Stimulated activated CD8-positive, alpha-beta memory T cell treated with anti-CD3 and anti-CD28 coated beads, Interleukin-12 subunit alpha, Interleukin-12 subunit beta, amount 100 ng/mL, for 24 hours (primary cell): Measurements from ENCODE around the gene UBXN11.
A peak's percentile ranks its signal among the peaks of the same experiment; 100 is the strongest.

ENCODE experiments used
- DNase-seq: peaks from one replicate; pipeline ENCODE4 v3.0.0-alpha.2; 2020; ENCODE audit errors: extremely low read depth

UBXN11 gene

GRCh38 chr1:26268290-26269197 is 37.9 kb downstream of the UBXN11 start:
- no peak for DNase-seq

DNA sequence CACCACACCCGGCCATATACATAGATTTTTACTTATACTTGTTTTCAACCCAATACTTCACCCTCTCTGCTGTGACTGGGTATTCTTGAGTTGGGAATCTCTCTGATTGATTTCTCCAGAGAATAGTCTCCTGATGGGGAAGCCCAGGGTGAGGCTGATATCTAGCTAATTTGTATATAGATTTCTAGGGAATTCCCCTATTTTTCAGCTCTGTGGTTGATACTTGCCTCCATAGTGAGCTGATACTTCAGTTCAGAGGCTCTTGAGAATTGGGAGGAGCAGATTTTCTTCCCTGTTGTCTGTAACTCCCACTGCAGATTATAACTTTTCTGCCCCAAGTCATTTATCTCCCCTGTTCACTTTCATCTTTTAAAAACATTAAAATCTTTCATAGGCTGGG is 41.0 kb downstream of the UBXN11 start:
- no peak for DNase-seq

- no peak for DNase-seq
These were observed 43.2 kb downstream of the UBXN11 start for GRCh38 chr1:26263212-26263611.

GRCh38 chr1:26259578-26259977 is 46.9 kb downstream of the UBXN11 start:
- no peak for DNase-seq

DNA sequence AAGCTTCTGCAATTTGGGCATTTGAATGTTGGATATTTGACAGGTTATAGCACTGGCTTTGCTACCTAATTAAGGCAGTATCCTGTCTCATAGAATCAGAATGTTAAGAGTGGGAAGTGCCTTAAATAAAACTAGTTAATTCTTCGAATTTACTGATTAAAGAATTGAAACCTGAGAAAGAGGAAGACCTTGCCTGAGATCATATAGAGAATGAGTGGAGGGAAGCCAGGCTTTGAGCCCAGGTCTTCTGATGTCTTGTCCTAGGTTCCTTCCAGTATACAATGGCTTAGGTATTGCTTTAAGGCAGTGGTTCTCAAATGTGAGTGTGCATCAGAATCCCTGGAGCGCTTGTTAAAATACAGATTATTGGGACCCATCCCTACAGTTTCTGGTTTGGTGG is 47.4 kb downstream of the UBXN11 start:
- no peak for DNase-seq

GRCh38 chr1:26257222-26257621 is 49.2 kb downstream of the UBXN11 start:
- DNase-seq, result no peak

DNA sequence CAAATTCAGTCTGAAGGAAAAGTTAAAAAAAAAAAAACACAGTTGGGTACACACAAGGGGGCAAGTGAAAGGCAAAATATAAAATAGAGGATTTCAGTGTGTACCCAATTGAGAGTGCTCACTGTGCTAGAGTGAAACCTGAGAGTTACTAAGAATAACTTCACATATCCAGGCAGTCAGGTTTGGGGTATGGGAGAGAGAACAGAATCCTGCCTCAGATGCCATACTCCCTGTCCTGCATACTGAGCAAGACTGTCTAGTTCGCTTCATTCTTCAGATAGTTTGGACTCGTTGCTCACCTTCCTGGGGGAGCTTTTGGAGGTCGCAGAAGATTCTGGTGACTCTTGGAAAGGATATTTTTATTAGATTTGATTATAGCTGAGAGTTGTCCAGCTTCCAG is 52.0 kb downstream of the UBXN11 start:
- DNase-seq, result no peak

DNA sequence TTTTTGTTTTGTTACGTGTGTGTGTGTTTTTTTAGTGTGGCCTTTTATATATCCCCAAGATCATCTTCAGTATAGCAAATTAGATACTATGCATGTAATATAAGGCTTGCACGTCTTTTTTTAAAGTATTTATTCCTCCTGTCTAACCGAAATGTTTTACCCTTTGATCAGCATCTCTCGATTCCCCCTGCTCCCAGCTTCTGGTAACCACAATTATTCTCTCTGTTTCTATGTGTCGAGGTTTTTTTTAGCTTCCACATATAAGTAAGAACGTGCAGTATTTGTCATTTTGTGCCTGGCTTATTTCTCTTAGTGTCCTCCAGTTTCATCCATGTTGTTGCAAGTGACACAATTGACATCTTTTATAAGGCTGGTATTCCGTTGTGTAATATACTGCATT is 53.7 kb downstream of the UBXN11 start:
- no peak for DNase-seq

DNA sequence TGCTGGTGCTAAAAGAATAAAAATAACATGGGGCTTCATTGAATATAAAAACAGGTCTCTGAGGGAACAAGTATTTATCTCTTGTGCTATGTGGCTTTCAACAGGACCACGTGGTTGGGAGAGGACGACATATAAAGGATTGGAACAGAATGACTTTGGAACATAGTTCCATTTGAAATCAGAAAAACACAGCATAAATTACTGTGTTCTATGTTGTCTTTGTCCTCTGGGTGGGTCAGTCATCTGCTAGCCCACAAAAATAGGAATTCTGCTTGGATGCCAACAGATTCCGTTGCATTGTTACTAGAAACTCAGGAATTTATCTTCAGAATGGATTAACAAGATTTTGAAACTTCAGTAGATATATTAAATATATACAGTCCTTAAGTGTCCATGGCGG is 66.5 kb downstream of the UBXN11 start:
- no peak for DNase-seq

GRCh38 chr1:26237230-26237966 is 69.0 kb downstream of the UBXN11 start:
- no peak for DNase-seq

GRCh38 chr1:26234644-26235370 is 71.6 kb downstream of the UBXN11 start:
- no peak for DNase-seq

DNA sequence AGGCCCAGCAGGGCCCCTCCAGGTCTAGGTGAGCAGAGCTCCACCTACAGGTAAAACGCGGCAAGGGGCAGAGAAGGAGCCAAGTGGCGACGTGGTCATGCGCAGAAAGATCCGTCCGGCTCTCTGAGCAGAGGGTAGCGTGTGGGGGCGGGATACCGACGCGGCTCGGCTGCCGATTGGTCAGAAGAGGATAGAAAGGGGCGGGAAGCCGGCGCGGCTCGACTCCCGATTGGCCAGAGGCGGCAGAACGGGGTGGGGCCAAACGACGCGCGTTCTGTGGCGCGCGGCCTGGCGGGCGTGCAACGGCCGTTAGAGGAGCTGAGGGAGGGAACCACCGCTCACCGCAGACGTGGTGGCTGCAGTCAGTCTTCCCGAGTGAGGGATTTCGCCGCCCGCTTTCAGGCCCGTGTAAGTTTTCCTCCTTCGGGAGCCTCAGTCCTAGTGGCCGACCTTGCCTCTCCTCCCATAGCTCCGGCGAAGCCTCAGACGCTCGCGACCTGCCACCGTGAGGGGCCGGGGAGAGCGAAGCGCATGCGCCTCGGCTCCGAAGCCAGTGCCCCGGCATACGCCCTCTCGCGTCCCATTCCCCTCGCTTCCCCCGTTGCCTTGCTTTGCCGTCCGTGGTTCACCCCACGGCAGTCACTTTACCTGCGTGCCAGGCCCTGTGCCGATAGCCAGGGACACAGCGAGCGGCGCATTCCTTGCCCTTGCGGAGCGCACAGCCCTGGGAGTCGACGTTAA is 72.4 kb downstream of the UBXN11 start, which contains the start of gene CEP85:
TSS of gene CEP85 (plus strand) at position 298 of the 741 bp plus-strand sequence. CDS start 5,584 bp downstream, outside the sequence.
- peak; percentile 90 for DNase-seq
